Caco-2 (cell line): ENCODE measurements around the gene C19orf12. TPM values are rescaled to one million over a fixed set of nuclear protein-coding genes. Genes with fewer than 3 reads are reported as not detected.

Experiments used
- BruUV-seq: library from RNA; stranded (reverse); fragments of 400-500 nt; replicated peaks from 2 replicates; lab custom pipeline; 2021; lab: Mats Ljungman, UMichigan
- CTCF ChIA-PET: fragments of 300-600 bp; sonication (Branson Sonifier 250); formaldehyde crosslinking; loops from one replicate; lab custom pipeline; 2022; ENCODE audit warnings: antibody characterized with exemption; lab: Charles Lee
- POLR2A ChIA-PET: fragments of 300-600 bp; sonication (Branson Sonifier 250); formaldehyde crosslinking; loops from one replicate; lab custom pipeline; 2022; ENCODE audit warnings: antibody characterized with exemption; lab: Charles Lee
- DNase-seq, 2 experiments: peaks; one replicate each; pipeline versions ENCODE4 v3.0.0 to v3.0.0-alpha.2; 2020 to 2022
- H3K27me3 ChIP-seq: replicated peaks from 2 replicates; pipeline ENCODE4 v1.6.0; 2011; ENCODE audit warnings: low read length; ENCODE audit not compliant: control insufficient read depth, insufficient read depth
- H3K36me3 ChIP-seq: 2 replicates; pipeline ENCODE4 v1.5.1; 2011; ENCODE audit warnings: low read length; ENCODE audit not compliant: control insufficient read depth, insufficient read depth
- H3K4me1 ChIP-seq: fragments of 250-450 bp; sonication (Bioruptor Pico); 2 replicates; pipeline ENCODE4 v1.5.1; 2020; ENCODE audit warnings: mild to moderate bottlenecking
- H3K4me3 ChIP-seq: 2 replicates; pipeline ENCODE4 v1.5.1; 2011; ENCODE audit warnings: low read depth, mild to moderate bottlenecking, control low read depth, low read length
- H3K9me3 ChIP-seq: fragments of 250-450 bp; sonication (Bioruptor Pico); 2 replicates; pipeline ENCODE4 v1.5.1; 2020; ENCODE audit warnings: mild to moderate bottlenecking, moderate library complexity
- H3K27ac Mint-ChIP-seq: one replicate; pipeline ENCODE4 v1.8.0; 2022; ENCODE audit warnings: mixed read lengths; ENCODE audit not compliant: unreplicated experiment
- H3K27me3 Mint-ChIP-seq: one replicate; pipeline ENCODE4 v1.8.0; 2022; ENCODE audit warnings: mixed read lengths; ENCODE audit not compliant: insufficient read depth, unreplicated experiment
- H3K36me3 Mint-ChIP-seq: one replicate; pipeline ENCODE4 v1.8.0; 2022; ENCODE audit warnings: mild to moderate bottlenecking, mixed read lengths; ENCODE audit not compliant: insufficient read depth, unreplicated experiment
- H3K4me1 Mint-ChIP-seq: one replicate; pipeline ENCODE4 v1.8.0; 2022; ENCODE audit warnings: low read depth, mixed read lengths; ENCODE audit not compliant: unreplicated experiment
- H3K4me3 Mint-ChIP-seq: one replicate; pipeline ENCODE4 v1.8.0; 2022; ENCODE audit warnings: mild to moderate bottlenecking, moderate library complexity, mixed read lengths; ENCODE audit not compliant: unreplicated experiment
- H3K9me3 Mint-ChIP-seq: one replicate; pipeline ENCODE4 v1.8.0; 2022; ENCODE audit warnings: mixed read lengths; ENCODE audit not compliant: unreplicated experiment
- CTCF ChIP-seq, 2 experiments: fragments of 200-600 bp in 1 of 2; IDR thresholded peaks; 1 replicate in 1 of 2; 2 replicates in 1 of 2; pipeline versions ENCODE4 v1.5.1 to v1.8.0; 2011 to 2022; ENCODE audit warnings: antibody characterized with exemption in 1 of 2, control low read depth in 1 of 2, inconsistent platforms in 1 of 2, low read depth in 1 of 2, low read length in 1 of 2, mild to moderate bottlenecking in 1 of 2, moderate library complexity in 1 of 2; ENCODE audit not compliant: insufficient read depth in 1 of 2, severe bottlenecking in 1 of 2, unreplicated experiment in 1 of 2
- intact Hi-C: fragments of 100-400 bp; cut with micrococcal nuclease; formaldehyde crosslinking; loops from one replicate; pipeline ENCODE4 v1.10.0; 2022; ENCODE audit not compliant: unreplicated experiment
- total RNA-seq: library from RNA; stranded (reverse); gene quantifications from 2 replicates; pipeline ENCODE4 v1.2.3, GENCODE V29; 2022

C19orf12 gene
- total RNA-seq, 1 experiment from 2014 or later = 20.8 TPM

GRCh38 chr19:29737461-29738000 is 22.5 kb upstream of the C19orf12 start:
- Histone ChIP-seq H3K36me3 (no peaks in the 10 kb centered on the region), H3K4me3 (no peak overlapping the region), H3K9me3 (no peaks in the 10 kb centered on the region), H3K27me3 (no peaks in the 10 kb centered on the region; the same call in 1 of the 2 replicates), H3K4me1 (no peaks in the 10 kb centered on the region)
- H3K4me3 Mint-ChIP-seq = no peak overlapping the region
- H3K27me3 Mint-ChIP-seq = peaks cover 15% of the 10 kb centered on the region
- H3K4me1 Mint-ChIP-seq = no peaks in the 10 kb centered on the region
- H3K27ac Mint-ChIP-seq = no peak overlapping the region
- intact Hi-C loops = no loop called here
- ChIA-PET CTCF (no interaction called here), POLR2A (no interaction called here)
- no peaks in the 10 kb centered on the region for H3K36me3 Mint-ChIP-seq
- BruUV-seq = no TSS peak
- no peaks in the 10 kb centered on the region for H3K9me3 Mint-ChIP-seq
- DNase-seq = no peak
- TF ChIP-seq CTCF (IDR thresholded peaks at IDR 0.05; ENCODE audit: insufficient read depth in 1 of 2, low read depth in 1 of 2, low read length in 1 of 2, severe bottlenecking in 1 of 2, unreplicated experiment in 1 of 2) = no peak

- Mint-ChIP-seq H3K27me3 (peaks cover 16% of the 10 kb centered on the region), H3K9me3 (no peaks in the 10 kb centered on the region)
- CTCF ChIA-PET = interaction anchor here (1.0 to 1.1 kb wide), 3 partner anchors 9 to 36 kb away, joined by 3 to 4 read pairs (median 3); no protein-coding TSS in a partner anchor
These were observed 20.8 kb upstream of the C19orf12 start for GRCh38 chr19:29735829-29736228.

GRCh38 chr19:29731331-29731850 is 16.3 kb upstream of the C19orf12 start:
- no TSS peak for BruUV-seq
- H3K27me3 ChIP-seq = no peaks in the 10 kb centered on the region
- no peaks in the 10 kb centered on the region for H3K36me3 Mint-ChIP-seq
- TF ChIP-seq CTCF (IDR thresholded peaks at IDR 0.05; ENCODE audit: insufficient read depth in 1 of 2, low read depth in 1 of 2, low read length in 1 of 2, severe bottlenecking in 1 of 2, unreplicated experiment in 1 of 2) = no peak
- no peak overlapping the region for H3K4me3 Mint-ChIP-seq
- H3K36me3 ChIP-seq = no peaks in the 10 kb centered on the region
- no peaks in the 10 kb centered on the region for H3K9me3 Mint-ChIP-seq
- intact Hi-C loops = no loop called here
- ChIA-PET CTCF (interaction anchor here (1.0 to 2.1 kb wide), 2 partner anchors 10 to 15 kb away, joined by 3 to 11 read pairs; no protein-coding TSS in a partner anchor), POLR2A (no interaction called here)
- H3K9me3 ChIP-seq = no peaks in the 10 kb centered on the region
- H3K4me1 ChIP-seq = no peaks in the 10 kb centered on the region
- H3K4me3 ChIP-seq = no peak overlapping the region
- no peak for DNase-seq
- no peaks in the 10 kb centered on the region for H3K4me1 Mint-ChIP-seq
- H3K27me3 Mint-ChIP-seq = peaks cover 22% of the 10 kb centered on the region
- H3K27ac Mint-ChIP-seq = no peak overlapping the region

More at GRCh38 chr19:29735829-29736228, 20.8 kb upstream of the C19orf12 start:
- no TSS peak for BruUV-seq
- H3K36me3 ChIP-seq = no peaks in the 10 kb centered on the region
- no peak for TF ChIP-seq CTCF (IDR thresholded peaks at IDR 0.05; ENCODE audit: insufficient read depth in 1 of 2, low read depth in 1 of 2, low read length in 1 of 2, severe bottlenecking in 1 of 2, unreplicated experiment in 1 of 2)
- H3K4me1 Mint-ChIP-seq = no peaks in the 10 kb centered on the region
- H3K4me1 ChIP-seq = no peaks in the 10 kb centered on the region
- H3K4me3 Mint-ChIP-seq = no peak overlapping the region
- H3K27me3 ChIP-seq = no peaks in the 10 kb centered on the region; the same call in 1 of the 2 replicates
- no peaks in the 10 kb centered on the region for H3K9me3 ChIP-seq
- no peak for DNase-seq
- no peak overlapping the region for H3K4me3 ChIP-seq
- POLR2A ChIA-PET = no interaction called here
- intact Hi-C loops = no loop called here
- no peaks in the 10 kb centered on the region for H3K36me3 Mint-ChIP-seq
- no peak overlapping the region for H3K27ac Mint-ChIP-seq
